Immature natural killer cell (primary cell): ENCODE results near the gene COPS4. TPM values are rescaled to one million over a fixed set of nuclear protein-coding genes. Genes with fewer than 3 reads are reported as not detected.
"Not testable (repeated sequence)": the region's sequence is repeated elsewhere in the genome, so short reads cannot be mapped to it uniquely, and the experiment has no call there.

ENCODE experiments used
- DNase-seq, 3 donors: peaks; one replicate each; pipeline ENCODE4 v3.0.0; 2022; ENCODE audit warnings: mixed read lengths in 1 of 3
- H3K27ac Mint-ChIP-seq, 6 donors: one replicate each; pipeline ENCODE4 v1.8.0; 2020; ENCODE audit warnings: mixed read lengths in 6 of 6, mild to moderate bottlenecking in 5 of 6, inconsistent platforms in 4 of 6, moderate library complexity in 3 of 6
- H3K27me3 Mint-ChIP-seq, 3 donors: one replicate each; pipeline ENCODE4 v1.8.0; 2020 to 2021; ENCODE audit warnings: low read depth in 3 of 3, mild to moderate bottlenecking in 3 of 3, mixed read lengths in 3 of 3, moderate library complexity in 3 of 3, inconsistent platforms in 1 of 3
- H3K36me3 Mint-ChIP-seq, 3 donors: one replicate each; pipeline ENCODE4 v1.8.0; 2020; ENCODE audit warnings: mixed read lengths in 3 of 3, inconsistent platforms in 2 of 3, mild to moderate bottlenecking in 2 of 3
- H3K4me1 Mint-ChIP-seq, 2 donors: one replicate each; pipeline ENCODE4 v1.8.0; 2020; ENCODE audit warnings: inconsistent platforms in 2 of 2, mild to moderate bottlenecking in 2 of 2, mixed read lengths in 2 of 2, moderate library complexity in 1 of 2
- H3K4me3 Mint-ChIP-seq, 5 donors: one replicate each; pipeline ENCODE4 v1.8.0; 2020; ENCODE audit warnings: mild to moderate bottlenecking in 5 of 5, mixed read lengths in 5 of 5, inconsistent platforms in 3 of 5, moderate library complexity in 3 of 5
- H3K9me3 Mint-ChIP-seq, 6 donors: one replicate each; pipeline ENCODE4 v1.8.0; 2020; ENCODE audit warnings: mild to moderate bottlenecking in 6 of 6, mixed read lengths in 6 of 6, inconsistent platforms in 4 of 6, moderate library complexity in 3 of 6
- polyA plus RNA-seq, 3 donors: library from polyadenylated mRNA; unstranded; fragments of 300-500 nt; fragmentation: Illumina TruSeq; gene quantifications; one replicate each; pipeline ENCODE4 v1.2.3, GENCODE V29; 2021

The COPS4 gene
- polyA plus RNA-seq, 3 donors from 2014 or later: 61.0 to 90.6 (median 71.1) TPM

DNA sequence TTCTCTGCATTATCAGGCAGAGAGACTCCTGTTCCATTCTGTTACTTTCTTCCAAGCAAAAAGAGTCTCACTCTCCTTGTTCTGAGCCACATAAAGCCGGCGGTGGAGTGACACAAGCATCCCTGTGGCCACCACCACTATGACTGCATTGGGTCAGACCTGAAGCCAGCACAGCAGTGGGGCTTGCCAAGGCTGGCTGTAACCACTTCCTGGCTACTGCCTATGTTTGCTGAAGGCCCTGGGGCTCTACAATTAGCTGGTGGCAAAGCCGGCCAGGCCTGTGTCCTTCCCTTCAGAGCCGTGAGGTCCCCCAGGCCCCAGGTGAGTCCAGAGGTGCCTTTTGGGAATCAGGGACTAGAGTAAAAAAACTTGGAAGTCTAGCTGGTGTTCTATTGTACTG, 47.8 kb downstream of the COPS4 start:
- Mint-ChIP-seq H3K4me3 (peak overlapping the region; percentile 42 to 81 (median 62)), H3K27me3 (peaks cover 1 to 12% (median 2%) of the 10 kb centered on the region in 3 donors), H3K9me3 (no peaks in the 10 kb centered on the region), H3K27ac (peak overlapping the region; percentile 91 to 97 (median 96)), H3K4me1 (peaks cover 70 to 87% of the 10 kb centered on the region in 2 donors), H3K36me3 (peaks cover 5 to 21% (median 7%) of the 10 kb centered on the region in 3 donors)
- DNase-seq: peak; percentile 59 to 64 (median 63)

DNA sequence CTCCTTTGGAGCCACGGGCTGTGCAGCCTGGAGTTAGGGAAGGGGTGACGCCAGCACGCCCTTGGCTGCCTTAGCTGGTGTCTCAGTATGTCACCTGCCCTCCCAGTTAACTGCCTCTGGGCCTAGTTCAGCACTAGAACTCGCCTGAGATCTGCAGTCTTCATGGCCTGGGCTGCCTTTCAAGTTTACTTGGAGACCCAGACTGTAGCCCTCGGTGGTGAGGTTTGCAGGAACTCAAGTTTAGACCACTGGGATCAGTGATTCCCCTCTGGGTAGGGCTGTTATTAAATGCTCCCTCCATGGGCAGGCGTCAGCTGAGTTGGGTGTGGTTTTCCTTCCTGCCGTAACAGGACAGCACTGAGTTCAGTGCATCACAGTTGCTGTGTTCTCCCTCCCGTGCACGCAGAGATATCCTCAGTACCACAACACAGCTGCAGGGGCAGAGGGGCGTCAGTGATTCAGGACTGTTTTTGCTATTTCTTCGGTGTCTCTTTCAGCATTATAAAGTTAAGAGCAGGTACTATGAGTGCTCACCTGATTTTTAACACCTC, 49.0 kb downstream of the COPS4 start:
- Mint-ChIP-seq H3K4me1 (peaks cover 75 to 94% of the 10 kb centered on the region in 2 donors), H3K9me3 (no peaks in the 10 kb centered on the region), H3K4me3 (peak overlapping the region; percentile 62 to 81 (median 72)), H3K27me3 (peaks cover 1 to 14% (median 4%) of the 10 kb centered on the region in 3 donors), H3K36me3 (peaks cover 13 to 33% (median 16%) of the 10 kb centered on the region in 3 donors), H3K27ac (peak overlapping the region; percentile 91 to 97 (median 96))
- DNase-seq: peak; percentile 71 to 79 (median 72)

DNA sequence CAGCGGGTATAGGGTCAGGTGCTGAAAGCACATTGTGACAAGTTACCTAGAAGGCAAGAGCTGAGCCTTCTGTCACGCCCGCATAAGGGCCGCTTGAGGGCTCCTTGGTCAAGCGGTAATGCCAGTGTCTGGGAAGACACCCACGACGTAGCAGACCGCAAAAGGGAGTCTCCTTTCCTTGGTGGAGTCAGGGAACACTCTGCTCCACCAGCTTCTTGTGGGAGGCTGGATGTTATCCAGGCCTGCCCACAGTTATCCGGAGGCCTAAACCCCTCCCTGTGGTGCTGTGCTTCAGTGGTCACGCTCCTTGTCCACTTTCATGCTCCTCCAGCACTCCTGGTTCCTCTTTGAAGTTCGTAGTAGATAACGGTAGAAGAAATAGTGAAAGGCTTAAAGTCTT, 50.0 kb downstream of the COPS4 start:
- Mint-ChIP-seq H3K27me3 (peaks cover 1 to 14% (median 4%) of the 10 kb centered on the region in 3 donors), H3K4me1 (peaks cover 78 to 98% of the 10 kb centered on the region in 2 donors), H3K36me3 (peaks cover 20 to 42% (median 22%) of the 10 kb centered on the region in 3 donors), H3K4me3 (peak overlapping the region in 2 of 5 donors; percentile 13 to 33), H3K27ac (peak overlapping the region; percentile 57 to 95 (median 84))
- H3K9me3 Mint-ChIP-seq, DNase-seq: not testable (repeated sequence)

DNA sequence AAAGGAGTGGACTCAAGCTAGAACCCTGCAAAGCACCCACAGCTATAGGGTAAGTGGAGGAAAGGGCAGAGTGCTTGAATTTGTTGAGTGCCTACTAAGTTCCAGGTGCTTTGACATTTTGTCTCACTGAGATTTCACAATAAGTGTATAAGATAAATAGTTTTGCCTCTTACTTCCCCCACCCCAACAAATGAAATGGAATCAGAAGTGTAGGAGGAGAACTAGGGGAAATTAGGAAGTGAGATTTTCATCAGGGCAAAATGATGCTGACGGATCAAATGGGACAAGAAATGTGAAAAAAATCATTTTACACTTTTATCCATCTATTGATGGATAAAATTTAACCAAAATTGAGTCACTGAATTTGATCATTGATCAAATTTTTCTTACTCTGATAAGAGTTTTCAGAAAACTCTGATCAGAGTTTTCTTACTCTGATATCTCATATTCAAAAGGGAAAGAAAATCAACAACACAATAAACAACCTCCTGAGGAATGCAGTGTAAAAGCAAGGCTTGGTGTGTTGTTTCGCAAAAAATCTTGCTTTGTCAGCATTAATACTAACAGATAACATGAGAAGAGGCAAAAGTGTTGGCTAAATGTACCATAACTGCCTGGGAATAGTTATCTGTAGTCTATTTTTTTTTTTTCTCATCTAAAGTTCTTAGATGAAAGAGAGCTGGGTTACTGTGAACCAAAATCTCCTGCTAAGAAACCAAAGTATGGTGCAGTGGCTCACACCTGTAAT, 54.6 kb downstream of the COPS4 start:
- H3K27ac Mint-ChIP-seq: peak overlapping the region; percentile 83 to 95 (median 90)
- H3K9me3 Mint-ChIP-seq: no peaks in the 10 kb centered on the region
- DNase-seq: no peak
- no peak overlapping the region for H3K4me3 Mint-ChIP-seq
- peaks cover 0 to 7% (median 2%) of the 10 kb centered on the region in 3 donors for H3K27me3 Mint-ChIP-seq
- peaks cover 32 to 82% (median 50%) of the 10 kb centered on the region in 3 donors for H3K36me3 Mint-ChIP-seq
- peaks cover 68 to 96% of the 10 kb centered on the region in 2 donors for H3K4me1 Mint-ChIP-seq

DNA sequence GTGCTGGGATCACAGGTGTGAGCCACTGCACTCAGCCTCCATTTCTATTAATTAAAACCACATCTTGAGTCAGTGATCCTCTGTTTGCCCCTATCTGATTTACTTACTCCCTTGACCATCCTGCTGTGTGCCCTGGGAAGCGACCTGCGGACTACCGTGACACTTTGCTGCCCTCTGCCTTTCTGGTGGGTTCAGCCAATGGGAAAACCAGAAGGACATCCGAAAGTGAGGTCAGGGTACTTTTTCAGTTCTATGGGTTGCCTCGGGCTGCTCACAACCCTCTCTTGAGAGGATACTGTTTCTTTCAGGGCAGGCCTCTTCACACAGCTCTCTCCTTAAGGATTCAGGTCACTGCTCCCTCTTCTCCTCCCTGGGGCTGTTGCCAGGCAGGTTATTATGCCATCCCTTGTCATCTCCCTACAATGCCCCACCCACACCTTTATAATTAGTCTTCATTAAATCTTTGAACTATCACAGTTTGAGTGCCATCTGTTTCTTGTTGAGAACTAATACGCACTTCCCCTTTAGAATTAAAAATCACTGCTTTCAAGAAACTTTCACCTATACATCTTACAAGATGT, 58.2 kb downstream of the COPS4 start:
- peak overlapping the region; percentile 0 to 36 (median 15) for H3K4me3 Mint-ChIP-seq
- peaks cover 80 to 99% of the 10 kb centered on the region in 2 donors for H3K4me1 Mint-ChIP-seq
- H3K27me3 Mint-ChIP-seq: peaks cover 0 to 12% (median 2%) of the 10 kb centered on the region in 3 donors
- H3K36me3 Mint-ChIP-seq: peaks cover 50 to 92% (median 74%) of the 10 kb centered on the region in 3 donors
- no peaks in the 10 kb centered on the region for H3K9me3 Mint-ChIP-seq
- no peak for DNase-seq
- H3K27ac Mint-ChIP-seq: peak overlapping the region; percentile 79 to 88 (median 86)

DNA sequence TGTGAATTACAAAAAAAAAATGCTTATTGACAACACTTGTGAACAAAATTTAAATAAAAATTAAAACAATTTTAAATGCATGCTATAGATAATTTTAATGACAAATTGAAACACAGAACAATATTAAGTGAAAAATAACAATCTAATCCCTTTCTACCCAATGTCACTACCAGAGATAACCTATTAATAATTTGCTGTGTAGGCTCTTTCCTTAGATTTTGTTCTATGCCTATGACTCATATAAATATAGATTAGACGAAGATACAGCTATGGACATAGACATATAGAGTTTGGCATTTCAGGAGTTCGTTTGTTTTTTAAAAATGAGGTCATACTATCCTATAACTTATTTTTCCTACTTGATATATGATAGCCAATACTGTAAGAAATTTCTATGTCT, 61.4 kb downstream of the COPS4 start:
- H3K36me3 Mint-ChIP-seq: peaks cover 60 to 93% (median 70%) of the 10 kb centered on the region in 3 donors
- H3K4me3 Mint-ChIP-seq: peak overlapping the region; percentile 60 to 71 (median 65)
- H3K27ac Mint-ChIP-seq: peak overlapping the region; percentile 77 to 92 (median 88)
- no peaks in the 10 kb centered on the region for H3K9me3 Mint-ChIP-seq
- H3K4me1 Mint-ChIP-seq: peaks cover 88 to 100% of the 10 kb centered on the region in 2 donors
- DNase-seq: no peak
- H3K27me3 Mint-ChIP-seq: peaks cover 2 to 18% (median 2%) of the 10 kb centered on the region in 3 donors

DNA sequence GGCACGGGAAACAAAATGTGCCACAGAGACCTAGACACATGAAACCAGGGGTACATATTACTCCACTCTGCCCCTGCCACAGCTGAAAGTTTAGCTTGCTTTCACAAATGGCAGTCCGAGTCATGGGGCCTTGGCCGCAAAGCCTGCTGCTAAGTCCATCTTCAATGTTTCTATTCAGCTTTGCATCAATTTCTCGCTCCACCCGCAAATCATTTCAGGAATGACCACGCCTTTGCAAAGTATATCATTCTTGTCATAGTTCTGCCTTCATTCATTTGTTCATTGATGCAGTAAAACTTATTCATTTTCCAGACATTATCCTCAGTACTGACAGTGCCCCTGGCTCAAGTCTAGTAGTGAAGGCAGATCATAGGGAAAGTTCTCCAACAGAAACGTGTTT, 70.0 kb downstream of the COPS4 start:
- Mint-ChIP-seq H3K4me1 (peaks cover 81 to 87% of the 10 kb centered on the region in 2 donors), H3K9me3 (no peaks in the 10 kb centered on the region), H3K27me3 (peaks cover 5 to 44% (median 33%) of the 10 kb centered on the region in 3 donors), H3K4me3 (peak overlapping the region; percentile 69 to 100 (median 76)), H3K36me3 (peaks cover 53 to 80% (median 64%) of the 10 kb centered on the region in 3 donors), H3K27ac (peak overlapping the region; percentile 79 to 96 (median 91))
- no peak for DNase-seq

DNA sequence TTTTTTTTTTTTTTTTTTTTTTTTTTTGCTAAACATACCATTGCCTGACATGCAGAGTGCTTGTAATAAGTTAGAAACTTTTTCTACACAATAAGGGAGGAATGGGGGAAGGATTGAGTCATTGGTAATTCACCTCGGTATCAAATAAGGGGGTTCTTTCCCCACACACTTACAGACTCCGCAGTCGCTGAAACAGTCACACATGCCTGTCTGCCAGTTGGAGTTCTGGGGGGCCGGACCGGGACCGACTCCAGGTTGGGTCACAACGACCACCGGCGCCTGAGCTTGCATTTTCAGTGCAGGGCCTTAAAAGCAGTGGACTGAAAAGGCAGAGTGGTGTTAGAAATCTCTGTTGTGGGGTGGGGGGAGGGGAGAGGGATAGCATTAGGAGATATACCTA, 72.6 kb downstream of the COPS4 start:
- Mint-ChIP-seq H3K4me1 (peaks cover 62 to 76% of the 10 kb centered on the region in 2 donors), H3K9me3 (no peaks in the 10 kb centered on the region), H3K27ac (peak overlapping the region; percentile 88 to 93 (median 91)), H3K36me3 (peaks cover 52 to 76% (median 59%) of the 10 kb centered on the region in 3 donors), H3K4me3 (peak overlapping the region; percentile 81 to 100 (median 100)), H3K27me3 (peaks cover 9 to 48% (median 44%) of the 10 kb centered on the region in 3 donors)
- peak in 2 of 3 donors; percentile 45 for DNase-seq

DNA sequence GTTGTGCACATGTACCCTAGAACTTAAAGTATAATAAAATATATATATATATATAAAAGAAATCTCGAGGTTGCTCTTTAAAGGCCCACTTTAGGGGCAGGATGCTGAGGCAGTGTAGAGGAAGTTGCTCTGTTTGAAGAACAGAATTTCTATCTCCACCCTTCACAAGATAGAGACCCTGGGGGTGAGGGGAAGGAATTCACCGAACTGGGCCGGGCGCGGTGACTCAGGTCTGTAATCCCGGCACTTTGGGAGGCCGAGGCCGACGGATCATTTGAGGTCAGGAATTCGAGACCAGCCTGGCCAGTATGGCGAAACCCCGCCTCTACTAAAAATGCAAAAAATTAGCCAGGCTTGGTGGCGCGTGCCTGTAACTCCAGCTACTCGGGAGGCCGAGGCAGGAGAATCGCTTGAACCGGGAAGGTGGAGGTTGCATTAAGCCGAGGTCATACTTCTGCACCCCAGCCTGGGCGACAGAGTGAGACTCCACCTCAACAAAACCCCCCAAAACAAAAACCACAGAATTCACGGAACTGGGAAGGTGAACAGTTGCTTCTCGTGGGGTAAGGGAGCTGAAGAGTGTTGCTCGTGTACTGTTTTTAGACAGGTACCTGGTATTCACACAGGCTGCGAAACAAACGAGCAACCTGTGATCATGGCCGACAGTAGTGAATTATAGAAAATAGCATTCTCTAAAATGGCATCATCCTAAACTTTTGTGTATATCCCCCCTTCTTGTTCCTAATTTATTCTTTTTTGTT, 73.3 kb downstream of the COPS4 start:
- peak overlapping the region; percentile 88 to 99 (median 98) for H3K27ac Mint-ChIP-seq
- peaks cover 10 to 50% (median 46%) of the 10 kb centered on the region in 3 donors for H3K27me3 Mint-ChIP-seq
- no peaks in the 10 kb centered on the region for H3K9me3 Mint-ChIP-seq
- H3K4me3 Mint-ChIP-seq: peak overlapping the region; percentile 98 to 100 (median 100)
- DNase-seq: peak; percentile 48 to 50 (median 50)
- peaks cover 53 to 78% (median 58%) of the 10 kb centered on the region in 3 donors for H3K36me3 Mint-ChIP-seq
- H3K4me1 Mint-ChIP-seq: peaks cover 56 to 74% of the 10 kb centered on the region in 2 donors

DNA sequence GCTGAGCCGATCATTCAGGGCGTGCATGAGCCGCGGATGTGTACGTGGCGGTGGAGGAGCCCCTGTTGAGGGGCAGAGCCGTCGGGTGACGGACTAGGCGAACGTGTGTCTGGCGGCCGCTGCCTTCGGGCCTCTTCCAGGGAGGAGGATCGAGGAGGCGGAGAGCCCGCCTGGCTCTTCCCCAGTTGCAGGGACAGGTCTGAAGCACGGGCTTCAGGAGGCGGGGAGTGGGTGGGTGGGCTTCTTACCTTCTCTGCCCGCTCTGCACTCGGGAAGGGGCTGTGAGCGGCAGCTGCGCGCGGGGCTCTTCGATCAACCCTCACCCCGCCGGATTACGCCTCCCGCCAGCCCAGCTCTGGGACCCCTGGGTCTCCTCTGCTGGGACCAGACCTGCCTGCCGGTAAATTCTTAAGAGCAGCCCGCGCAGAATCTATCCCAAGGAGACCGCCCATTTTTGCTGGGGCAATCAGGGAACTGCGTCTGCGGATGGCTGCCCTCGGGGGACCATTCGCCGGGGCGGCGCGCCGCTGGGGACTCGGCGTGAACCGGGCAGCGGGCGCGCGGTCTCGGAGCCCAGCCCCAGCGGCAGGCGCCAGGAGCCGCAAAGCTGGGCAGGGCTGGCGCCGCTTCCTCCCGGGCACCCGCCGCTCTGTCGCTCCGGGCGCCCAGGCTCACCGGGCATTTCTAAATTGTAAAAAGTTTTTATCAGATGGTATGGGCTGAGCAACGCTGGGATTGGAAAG, 74.7 kb downstream of the COPS4 start:
- no peaks in the 10 kb centered on the region for H3K9me3 Mint-ChIP-seq
- H3K4me3 Mint-ChIP-seq: peak overlapping the region; percentile 98 to 100 (median 100)
- DNase-seq: peak; percentile 62 to 70 (median 69)
- H3K27ac Mint-ChIP-seq: peak overlapping the region; percentile 88 to 99 (median 98)
- peaks cover 51 to 75% (median 53%) of the 10 kb centered on the region in 3 donors for H3K36me3 Mint-ChIP-seq
- H3K27me3 Mint-ChIP-seq: peaks cover 13 to 57% (median 49%) of the 10 kb centered on the region in 3 donors
- peaks cover 44 to 62% of the 10 kb centered on the region in 2 donors for H3K4me1 Mint-ChIP-seq

DNA sequence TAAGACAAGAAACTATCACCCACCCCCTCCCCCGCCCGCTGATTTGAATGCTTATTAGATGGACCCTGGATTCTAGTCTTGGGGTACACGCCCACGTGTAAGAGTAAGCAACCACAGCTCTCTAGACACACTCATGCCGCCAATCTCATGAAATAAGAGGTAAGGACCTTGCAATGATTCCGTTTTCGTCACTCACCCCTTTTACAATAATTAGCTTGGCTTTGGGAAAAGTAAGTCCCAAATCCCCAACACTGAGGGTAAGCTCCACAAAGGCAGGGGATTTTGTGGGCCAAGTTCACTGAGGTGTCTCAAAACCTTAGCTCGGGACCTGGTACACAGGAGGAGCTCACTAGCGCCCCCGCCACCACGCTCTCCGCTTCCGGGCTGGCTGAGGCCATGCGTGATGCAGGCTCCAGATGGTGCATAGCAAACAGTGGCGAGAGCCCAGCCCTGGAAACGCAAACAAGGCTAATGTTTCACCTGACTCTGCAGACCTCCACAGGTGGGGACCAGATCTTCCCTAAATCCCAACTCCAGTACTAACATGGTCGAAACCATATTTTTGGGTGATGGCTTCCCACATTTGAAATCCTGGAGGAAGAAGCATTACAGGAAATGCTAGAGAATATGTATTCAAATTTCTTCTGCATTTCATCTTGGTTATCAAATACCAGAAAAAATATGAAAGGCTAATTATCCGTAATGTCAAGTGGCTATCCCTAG, 75.4 kb downstream of the COPS4 start:
- peak overlapping the region; percentile 88 to 98 (median 98) for H3K27ac Mint-ChIP-seq
- H3K4me1 Mint-ChIP-seq: peaks cover 44 to 62% of the 10 kb centered on the region in 2 donors
- H3K27me3 Mint-ChIP-seq: peaks cover 13 to 53% (median 49%) of the 10 kb centered on the region in 3 donors
- no peaks in the 10 kb centered on the region for H3K9me3 Mint-ChIP-seq
- peaks cover 43 to 68% (median 46%) of the 10 kb centered on the region in 3 donors for H3K36me3 Mint-ChIP-seq
- peak overlapping the region; percentile 95 to 100 (median 98) for H3K4me3 Mint-ChIP-seq
- peak; percentile 87 to 88 (median 88) for DNase-seq
